ENCODE results near the gene TNF. TPM values are rescaled to one million over a fixed set of nuclear protein-coding genes. Genes with fewer than 3 reads are reported as not detected.

TNF gene
- total and polyA plus RNA-seq, 2 of the 13 experiments (the other 11 are each of a cell fraction or from before 2014, with no cell fraction given): not detected

GRCh38 chr6:31619805-31620585, 44.6 kb downstream of the TNF start (continued):
- TF ChIP-seq PRDM4 (CRISPR knock-in tag; IDR thresholded peaks at IDR 0.05; ENCODE audit: borderline replicate concordance) (peak; percentile 79; the same call in 1 of the 2 replicates), NFE2L2 (IDR thresholded peaks at IDR 0.05; ENCODE audit: low read length) (no peak), ZNF496 (CRISPR knock-in tag; IDR thresholded peaks at IDR 0.05; ENCODE audit: insufficient replicate concordance) (no peak), MNT (IDR thresholded peaks at IDR 0.05) (peak; percentile 60), ZNF337 (CRISPR knock-in tag; IDR thresholded peaks at IDR 0.05; ENCODE audit: borderline replicate concordance, low read depth) (no peak), FOXC1 (CRISPR knock-in tag; IDR thresholded peaks at IDR 0.05; ENCODE audit: borderline replicate concordance) (peak; percentile 39; the same call in 1 of the 2 replicates), ZBTB10 (CRISPR knock-in tag; IDR thresholded peaks at IDR 0.05; ENCODE audit: borderline replicate concordance) (no peak), ZKSCAN1 (IDR thresholded peaks at IDR 0.05; ENCODE audit: low read length) (no peak), RELA (CRISPR knock-in tag; IDR thresholded peaks at IDR 0.05) (no peak), ZBTB44 (CRISPR knock-in tag; IDR thresholded peaks at IDR 0.05) (peak; percentile 43; the same call in 1 of the 2 replicates), ZNF292 (CRISPR knock-in tag; IDR thresholded peaks at IDR 0.05; ENCODE audit: borderline replicate concordance, low read depth) (no peak), GRHL1 (CRISPR knock-in tag; conservative IDR thresholded peaks at IDR 0.05) (no peak), SETDB1 (CRISPR knock-in tag; IDR thresholded peaks at IDR 0.05; ENCODE audit: borderline replicate concordance) (no peak), ZNF652 (CRISPR knock-in tag; IDR thresholded peaks at IDR 0.05; ENCODE audit: borderline replicate concordance, low read depth) (no peak), GABPB1 (CRISPR knock-in tag; IDR thresholded peaks at IDR 0.05) (no peak)
